AG04450 (cell line): Measurements from ENCODE around the gene CASKIN1. TPM values are rescaled to one million over a fixed set of nuclear protein-coding genes. Genes with fewer than 3 reads are reported as not detected.

Experiments used
- CTCF ChIA-PET: fragments of 300-600, 350-600 bp; formaldehyde crosslinking; extraction: SDS; loops from one replicate; lab custom pipeline; 2022; ENCODE audit warnings: antibody characterized with exemption, inconsistent platforms; lab: Charles Lee
- POLR2A ChIA-PET: fragments of 350-600 bp; formaldehyde crosslinking; extraction: SDS; loops from one replicate; lab custom pipeline; 2021; ENCODE audit warnings: antibody characterized with exemption, inconsistent platforms; lab: Yijun Ruan, JAX
- DNase-seq: peaks from one replicate; pipeline ENCODE4 v3.0.0-alpha.2; 2011; ENCODE audit warnings: low read depth, low spot score
- H3K27ac ChIP-seq: one replicate; pipeline ENCODE4 v1.5.1; 2012; ENCODE audit warnings: low read depth, low read length, control low read depth
- H3K27me3 ChIP-seq: one replicate; pipeline ENCODE4 v1.6.0; 2012; ENCODE audit warnings: low read length; ENCODE audit not compliant: control insufficient read depth, insufficient read depth
- H3K4me3 ChIP-seq: 2 replicates; pipeline ENCODE4 v1.5.1; 2011; ENCODE audit warnings: mild to moderate bottlenecking, low read depth, low read length, control low read depth
- H3K9me3 ChIP-seq: 2 replicates; pipeline ENCODE4 v1.5.1; 2012; ENCODE audit warnings: low read length; ENCODE audit not compliant: control insufficient read depth, insufficient read depth
- CTCF ChIP-seq: IDR thresholded peaks from 2 replicates; pipeline ENCODE4 v1.5.1; 2011; ENCODE audit warnings: low read depth, low read length, control low read depth, inconsistent platforms
- polyA plus RNA-seq: library from polyadenylated mRNA; depleted of rRNA; stranded (reverse); fragments of >200 nt; gene quantifications from 2 replicates; pipeline ENCODE4 v1.2.3, GENCODE V29; 2011

CASKIN1 gene
- polyA plus RNA-seq, 1 experiment: 0.02 TPM

GRCh38 chr16:2149630-2150417 lies 46.6 kb downstream of the CASKIN1 start:
- no peak for TF ChIP-seq CTCF
- H3K4me3 ChIP-seq: peak overlapping the region; percentile 53; the same call in 1 of the 2 replicates
- ChIA-PET POLR2A (no interaction called here), CTCF (interaction anchor here (5.2 kb wide), 1 partner anchor 10 kb away, joined by 21 read pairs; no protein-coding TSS in a partner anchor)
- H3K9me3 ChIP-seq: no peaks in the 10 kb centered on the region
- no peaks in the 10 kb centered on the region for H3K27me3 ChIP-seq
- no peak for DNase-seq
- H3K27ac ChIP-seq: peak overlapping the region; percentile 11

- Histone ChIP-seq H3K9me3 (no peaks in the 10 kb centered on the region; the same call in 1 of the 2 replicates), H3K27me3 (no peaks in the 10 kb centered on the region), H3K27ac (peak overlapping the region; percentile 11), H3K4me3 (peak overlapping the region; percentile 53)
- ChIA-PET CTCF (no interaction called here), POLR2A (interaction anchor here (0.7 kb wide), 1 partner anchor 126 kb away, joined by 13 read pairs; no protein-coding TSS in a partner anchor)
- no peak for DNase-seq
- no peak for TF ChIP-seq CTCF
These were observed 47.4 kb downstream of the CASKIN1 start for GRCh38 chr16:2148714-2149629.

GRCh38 chr16:2147981-2148671 lies 48.3 kb downstream of the CASKIN1 start, which contains the start of gene RAB26:
Gene RAB26, plus strand, starts transcription at chr16:2148625. Its CDS starts 159 bp downstream, at chr16:2148784.
- peak within 1 kb of the TSS; percentile 11 for H3K27ac ChIP-seq
- ChIA-PET CTCF (interaction anchor here (1.5 kb wide), 1 partner anchor 144 kb away, joined by 5 read pairs; no protein-coding TSS in a partner anchor), POLR2A (interaction anchor here (0.7 to 2.5 kb wide), 4 partner anchors 8 to 187 kb away, joined by 3 to 9 read pairs (median 6); partner anchors contain the start of genes NTHL1, RPS2 and TSC2)
- peak within 1 kb of the TSS; percentile 53 for H3K4me3 ChIP-seq
- no peaks in the 10 kb centered on the region; the same call in 1 of the 2 replicates for H3K9me3 ChIP-seq
- DNase-seq: no peak
- H3K27me3 ChIP-seq: no peaks in the 10 kb centered on the region
- TF ChIP-seq CTCF: no peak

- H3K27me3 ChIP-seq: no peaks in the 10 kb centered on the region
- ChIA-PET POLR2A (interaction anchor here (0.7 to 2.8 kb wide), 7 partner anchors 8 to 187 kb away, joined by 3 to 34 read pairs (median 5); partner anchors contain the start of genes NTHL1, RPS2, TBL3 and TRAF7), CTCF (interaction anchor here (1.4 to 1.5 kb wide), 2 partner anchors 125 to 144 kb away, joined by 5 to 10 read pairs; no protein-coding TSS in a partner anchor)
- no peak for DNase-seq
- H3K9me3 ChIP-seq: no peaks in the 10 kb centered on the region; the same call in 1 of the 2 replicates
- H3K27ac ChIP-seq: no peak overlapping the region
- no peak for TF ChIP-seq CTCF
- no peak overlapping the region for H3K4me3 ChIP-seq
These were observed 49.0 kb downstream of the CASKIN1 start for GRCh38 chr16:2147378-2147777.
